Suprapubic skin (tissue), 4 donors: ENCODE results near the gene RBKS. TPM values are rescaled to one million over a fixed set of nuclear protein-coding genes. Genes with fewer than 3 reads are reported as not detected.

Experiments used
- DNase-seq, 2 donors: peaks; one replicate each; pipeline ENCODE4 v3.0.0-alpha.2; 2019; ENCODE audit warnings: low spot score in 2 of 2
- H3K27ac ChIP-seq: fragments of 200-600 bp; sonication (generic); one replicate; pipeline ENCODE4 v1.5.1; 2019
- H3K27me3 ChIP-seq: fragments of 200-600 bp; sonication (generic); one replicate; pipeline ENCODE4 v1.5.1; 2019
- H3K36me3 ChIP-seq: fragments of 200-600 bp; sonication (generic); one replicate; pipeline ENCODE4 v1.5.1; 2019
- H3K4me1 ChIP-seq: fragments of 200-600 bp; sonication (generic); one replicate; pipeline ENCODE4 v1.5.1; 2019
- H3K4me3 ChIP-seq: fragments of 200-600 bp; sonication (generic); one replicate; pipeline ENCODE4 v1.5.1; 2019; ENCODE audit warnings: mild to moderate bottlenecking
- H3K9me3 ChIP-seq: fragments of 200-600 bp; sonication (generic); one replicate; pipeline ENCODE4 v1.5.1; 2019
- EP300 ChIP-seq: sonication (generic); formaldehyde crosslinking; IDR thresholded peaks from one replicate; pipeline ENCODE4 v1.6.1; 2017; ENCODE audit warnings: antibody characterized with exemption
- POLR2A ChIP-seq, 2 donors: fragments of 450-650 bp; IDR thresholded peaks; one replicate each; pipeline ENCODE4 v1.6.1; 2017; ENCODE audit warnings: antibody characterized with exemption in 2 of 2, mild to moderate bottlenecking in 2 of 2, moderate library complexity in 2 of 2
- POLR2AphosphoS5 ChIP-seq, 3 donors: sonication (generic); formaldehyde crosslinking; IDR thresholded peaks; one replicate each; pipeline ENCODE4 v1.6.1; 2017; ENCODE audit warnings: antibody characterized with exemption in 3 of 3
- WGBS: methylation state at CpG from one replicate; pipeline ENCODE4 v1.1.5; 2018; 5-methylcytosine and 5-hydroxymethylcytosine counted together
- total RNA-seq, 4 donors: library from RNA; depleted of rRNA; stranded (reverse); fragments of >200 nt; gene quantifications; one replicate each; pipeline ENCODE4 v1.1.0, GENCODE V29; 2016
- TF ChIP-seq, protein P1 (sequence below), 2 donors: fragments of 200-600 bp in 1 of 2; fragments of 450-650 bp in 1 of 2; sonication (generic) in 1 of 2; IDR thresholded peaks; one replicate each; pipeline ENCODE4 v1.5.1; 2016 to 2019; ENCODE audit warnings: antibody characterized with exemption in 2 of 2, mild to moderate bottlenecking in 1 of 2, moderate library complexity in 1 of 2

The RBKS gene
- total RNA-seq, 4 donors from 2014 or later = 1.0 to 2.2 (median 1.5) TPM

DNA sequence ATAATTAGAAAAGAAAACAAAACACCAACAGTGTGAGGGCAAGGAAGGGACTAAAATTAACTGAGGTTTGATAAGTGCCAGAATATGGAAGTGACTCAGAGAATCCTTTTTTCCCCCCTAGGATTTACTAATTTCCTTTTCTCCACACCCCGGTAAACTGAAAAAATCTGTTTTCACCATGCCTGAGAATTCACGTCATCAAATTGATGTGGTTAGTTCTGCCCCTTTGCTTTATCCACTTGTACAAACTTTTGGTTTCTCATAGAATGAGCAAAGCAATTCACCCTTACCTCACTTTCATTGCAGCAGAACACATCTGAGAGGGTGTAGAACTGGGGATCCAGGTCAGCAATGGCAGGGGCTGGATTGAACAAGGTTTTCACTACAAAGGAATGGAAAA is 57.8 kb downstream of the RBKS start:
- Histone ChIP-seq H3K4me3 (no peak overlapping the region), H3K4me1 (no peaks in the 10 kb centered on the region), H3K36me3 (no peaks in the 10 kb centered on the region), H3K27me3 (no peaks in the 10 kb centered on the region), H3K9me3 (no peaks in the 10 kb centered on the region), H3K27ac (no peak overlapping the region)
- WGBS = 56% methylated on average over 2 of the region's 2 CpGs
- TF ChIP-seq POLR2A (IDR thresholded peaks at IDR 0.05) = no peak
- no peak for TF ChIP-seq POLR2AphosphoS5 (IDR thresholded peaks at IDR 0.05)
- TF ChIP-seq, protein P1, sequence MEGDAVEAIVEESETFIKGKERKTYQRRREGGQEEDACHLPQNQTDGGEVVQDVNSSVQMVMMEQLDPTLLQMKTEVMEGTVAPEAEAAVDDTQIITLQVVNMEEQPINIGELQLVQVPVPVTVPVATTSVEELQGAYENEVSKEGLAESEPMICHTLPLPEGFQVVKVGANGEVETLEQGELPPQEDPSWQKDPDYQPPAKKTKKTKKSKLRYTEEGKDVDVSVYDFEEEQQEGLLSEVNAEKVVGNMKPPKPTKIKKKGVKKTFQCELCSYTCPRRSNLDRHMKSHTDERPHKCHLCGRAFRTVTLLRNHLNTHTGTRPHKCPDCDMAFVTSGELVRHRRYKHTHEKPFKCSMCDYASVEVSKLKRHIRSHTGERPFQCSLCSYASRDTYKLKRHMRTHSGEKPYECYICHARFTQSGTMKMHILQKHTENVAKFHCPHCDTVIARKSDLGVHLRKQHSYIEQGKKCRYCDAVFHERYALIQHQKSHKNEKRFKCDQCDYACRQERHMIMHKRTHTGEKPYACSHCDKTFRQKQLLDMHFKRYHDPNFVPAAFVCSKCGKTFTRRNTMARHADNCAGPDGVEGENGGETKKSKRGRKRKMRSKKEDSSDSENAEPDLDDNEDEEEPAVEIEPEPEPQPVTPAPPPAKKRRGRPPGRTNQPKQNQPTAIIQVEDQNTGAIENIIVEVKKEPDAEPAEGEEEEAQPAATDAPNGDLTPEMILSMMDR (IDR thresholded peaks at IDR 0.05) = no peak
- TF ChIP-seq EP300 = no peak
- DNase-seq = no peak

DNA sequence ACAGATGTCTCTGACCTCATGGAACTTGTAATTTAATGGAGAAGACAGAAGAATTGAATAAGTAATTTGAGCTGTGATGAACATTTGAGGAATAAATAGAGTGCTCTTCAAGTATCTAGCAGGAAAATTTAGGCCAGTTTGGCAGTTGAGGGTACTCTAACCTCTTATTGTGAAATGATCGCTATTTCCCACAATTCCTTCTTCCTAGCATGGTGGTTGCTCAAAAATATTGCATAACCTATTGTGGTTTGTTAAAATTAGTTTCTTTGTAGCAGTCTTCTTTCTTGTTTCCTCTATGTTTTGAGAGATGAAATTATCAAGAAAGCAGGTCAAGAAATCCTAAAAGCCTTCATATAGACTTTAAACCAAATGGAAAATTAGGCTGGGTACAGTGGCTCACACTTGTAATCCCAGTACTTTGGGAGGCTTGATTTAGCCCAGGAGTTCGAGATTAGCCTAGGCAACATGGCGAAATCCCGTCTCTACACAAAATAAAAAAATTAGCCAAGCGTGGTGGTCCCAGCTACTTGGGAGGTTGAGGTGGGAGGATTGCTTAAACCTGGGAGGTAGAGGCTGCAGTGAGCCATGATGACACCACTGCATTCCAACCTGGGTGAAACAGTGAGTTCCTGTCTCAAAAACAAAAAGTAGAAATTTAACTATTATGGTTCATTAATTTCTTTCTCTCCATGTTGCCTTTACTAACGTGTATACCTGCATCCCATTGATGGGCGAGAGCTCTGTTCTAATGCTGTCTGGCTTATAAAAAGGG is 58.7 kb downstream of the RBKS start:
- WGBS = 90% methylated on average over 7 of the region's 7 CpGs
- Histone ChIP-seq H3K9me3 (no peaks in the 10 kb centered on the region), H3K27ac (no peak overlapping the region), H3K27me3 (no peaks in the 10 kb centered on the region), H3K4me1 (no peaks in the 10 kb centered on the region), H3K36me3 (no peaks in the 10 kb centered on the region), H3K4me3 (no peak overlapping the region)
- DNase-seq = no peak
- TF ChIP-seq EP300 (no peak), POLR2A (IDR thresholded peaks at IDR 0.05) (no peak), POLR2AphosphoS5 (IDR thresholded peaks at IDR 0.05) (no peak)
- TF ChIP-seq, protein P1 (IDR thresholded peaks at IDR 0.05) = no peak

DNA sequence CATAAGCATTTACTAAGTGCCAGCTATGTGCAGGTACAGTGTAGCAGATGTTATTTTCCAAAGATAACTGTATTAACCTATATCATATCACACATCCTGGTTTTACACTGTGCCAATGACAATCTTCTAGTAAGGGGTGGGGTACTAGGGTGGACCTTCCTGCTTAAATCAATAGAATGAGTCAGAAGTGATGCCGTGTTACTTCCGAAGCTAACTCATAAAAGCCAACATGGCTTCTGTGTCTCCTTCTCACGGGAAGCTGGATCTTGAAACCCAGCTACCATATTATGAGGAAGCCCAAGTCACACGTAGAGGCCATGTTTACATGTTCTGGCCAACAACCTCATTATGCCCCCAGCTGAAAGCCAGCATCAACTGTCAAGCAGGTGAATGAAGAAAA is 59.5 kb downstream of the RBKS start:
- no peaks in the 10 kb centered on the region for H3K9me3 ChIP-seq
- 96% methylated on average over 4 of the region's 4 CpGs for WGBS
- no peak for DNase-seq
- no peaks in the 10 kb centered on the region for H3K27me3 ChIP-seq
- no peak for TF ChIP-seq POLR2AphosphoS5 (IDR thresholded peaks at IDR 0.05)
- TF ChIP-seq, protein P1 (IDR thresholded peaks at IDR 0.05) = no peak
- TF ChIP-seq POLR2A (IDR thresholded peaks at IDR 0.05) = no peak
- TF ChIP-seq EP300 = no peak
- no peak overlapping the region for H3K27ac ChIP-seq
- no peaks in the 10 kb centered on the region for H3K4me1 ChIP-seq
- no peak overlapping the region for H3K4me3 ChIP-seq
- H3K36me3 ChIP-seq = no peaks in the 10 kb centered on the region

- Histone ChIP-seq H3K4me3 (no peak overlapping the region), H3K36me3 (no peaks in the 10 kb centered on the region), H3K9me3 (no peaks in the 10 kb centered on the region), H3K27me3 (no peaks in the 10 kb centered on the region), H3K27ac (no peak overlapping the region), H3K4me1 (no peaks in the 10 kb centered on the region)
- TF ChIP-seq, protein P1 (IDR thresholded peaks at IDR 0.05) = no peak
- TF ChIP-seq POLR2AphosphoS5 (IDR thresholded peaks at IDR 0.05) = no peak
- TF ChIP-seq POLR2A (IDR thresholded peaks at IDR 0.05) = no peak
- TF ChIP-seq EP300 = no peak
- WGBS = 74% methylated on average over 3 of the region's 3 CpGs
- no peak for DNase-seq
These were observed 60.4 kb downstream of the RBKS start for GRCh38 chr2:27829791-27830190.

- no peaks in the 10 kb centered on the region for H3K9me3 ChIP-seq
- no peak for DNase-seq
- H3K27me3 ChIP-seq = no peaks in the 10 kb centered on the region
- no peak overlapping the region for H3K27ac ChIP-seq
- 84% methylated on average over 1 of the region's 1 CpG for WGBS
- no peaks in the 10 kb centered on the region for H3K36me3 ChIP-seq
- H3K4me3 ChIP-seq = no peak overlapping the region
- H3K4me1 ChIP-seq = no peaks in the 10 kb centered on the region
- TF ChIP-seq POLR2AphosphoS5 (IDR thresholded peaks at IDR 0.05) (no peak), POLR2A (IDR thresholded peaks at IDR 0.05) (no peak), EP300 (no peak)
- TF ChIP-seq, protein P1 (IDR thresholded peaks at IDR 0.05) = no peak
These were observed 61.9 kb downstream of the RBKS start for GRCh38 chr2:27828305-27828704.
